GM13976 (cell line): Measurements from ENCODE around the gene VSIG2.

Experiments used
- DNase-seq: peaks from one replicate; pipeline ENCODE4 v3.0.0; 2012; ENCODE audit warnings: low spot score
- in situ Hi-C: fragments of 300-500 bp; cut with MboI; formaldehyde crosslinking; loops from one replicate; pipeline ENCODE4 v1.12.0; 2022; ENCODE audit warnings: low sequenced_read_pairs, mixed read lengths, inconsistent platforms; ENCODE audit not compliant: unreplicated experiment
- TF ChIP-seq, protein P1 (sequence below): IDR thresholded peaks from 2 replicates; pipeline ENCODE4 v1.5.1; 2012; ENCODE audit warnings: borderline replicate concordance, mild to moderate bottlenecking; ENCODE audit not compliant: insufficient read depth; ENCODE audit errors: extremely low read depth, missing control alignments, control extremely low read depth

Gene VSIG2

DNA sequence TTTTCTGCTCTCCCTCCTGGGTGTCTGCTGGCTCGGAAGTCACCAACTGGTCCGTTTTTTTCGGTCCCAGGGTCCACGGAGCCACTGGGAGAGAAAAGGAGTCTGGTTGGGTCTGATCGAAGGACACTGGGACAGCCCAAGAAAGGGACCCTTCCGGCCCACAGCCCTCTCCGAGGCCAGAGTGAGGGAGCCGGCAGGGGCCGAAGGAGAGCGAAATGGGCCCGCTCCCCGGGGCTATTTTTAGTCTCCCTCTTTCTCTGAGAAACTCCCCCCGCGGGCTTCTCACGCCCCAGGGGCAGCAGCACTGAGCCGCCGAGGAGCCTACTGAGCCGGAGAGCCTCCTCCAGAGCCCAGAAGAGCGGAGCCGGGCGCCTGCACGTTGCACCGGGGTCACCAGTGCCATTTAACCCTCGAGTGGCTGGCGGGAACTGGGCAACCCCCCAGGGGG, 8.2 kb upstream of the VSIG2 start:
- peak; percentile 58 for DNase-seq
- in situ Hi-C loops: loop anchor here (10.0 kb wide), 1 partner anchor 85 kb away; the partner anchor contains the start of genes SIAE and SPA17

DNA sequence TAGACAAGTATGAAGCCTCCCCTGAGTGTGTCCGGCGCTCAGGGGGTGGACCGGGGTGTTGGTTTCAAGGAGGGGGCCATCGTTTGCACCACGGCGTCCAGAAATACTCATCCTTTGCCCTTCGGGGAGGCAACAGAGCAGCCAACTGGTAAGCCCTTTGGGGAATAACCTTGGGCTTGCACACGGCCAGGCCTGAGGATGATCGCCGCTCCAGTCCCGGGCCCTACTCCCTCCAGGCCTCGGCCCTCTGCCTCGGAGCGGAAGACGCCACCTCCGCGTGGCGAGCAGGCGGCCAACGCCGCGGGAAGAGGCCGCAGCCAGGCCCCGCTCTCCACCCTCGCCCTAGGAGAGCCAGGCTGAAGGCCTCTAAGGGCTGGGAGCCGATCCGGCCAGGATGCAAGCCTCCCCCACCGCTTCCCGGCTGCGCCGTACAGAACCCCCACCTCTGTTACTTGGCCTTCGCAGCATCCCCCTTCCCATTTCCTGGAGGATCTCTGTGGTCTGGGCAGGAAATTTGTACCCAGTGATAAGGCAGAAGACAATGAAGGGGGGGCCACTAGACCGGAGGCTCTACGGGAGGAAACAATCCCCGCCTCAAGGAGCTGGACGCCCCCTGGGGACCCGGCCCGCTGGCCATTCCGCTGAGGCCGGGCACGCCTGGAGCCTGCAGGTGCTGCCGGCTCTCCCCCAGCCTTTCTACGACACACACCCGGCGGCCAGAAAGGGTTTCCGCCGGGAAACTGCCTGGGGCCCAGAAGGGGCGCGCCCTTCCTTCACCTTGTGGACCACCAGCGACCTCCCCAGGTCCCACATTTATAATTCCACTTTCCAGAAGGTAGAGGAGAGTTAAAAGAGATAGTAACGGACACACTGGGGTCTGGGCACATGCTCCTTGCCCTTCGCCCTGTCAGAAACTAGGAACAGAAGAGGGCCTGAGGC, 7.5 kb upstream of the VSIG2 start:
- DNase-seq: peak; percentile 45
- TF ChIP-seq, protein P1, sequence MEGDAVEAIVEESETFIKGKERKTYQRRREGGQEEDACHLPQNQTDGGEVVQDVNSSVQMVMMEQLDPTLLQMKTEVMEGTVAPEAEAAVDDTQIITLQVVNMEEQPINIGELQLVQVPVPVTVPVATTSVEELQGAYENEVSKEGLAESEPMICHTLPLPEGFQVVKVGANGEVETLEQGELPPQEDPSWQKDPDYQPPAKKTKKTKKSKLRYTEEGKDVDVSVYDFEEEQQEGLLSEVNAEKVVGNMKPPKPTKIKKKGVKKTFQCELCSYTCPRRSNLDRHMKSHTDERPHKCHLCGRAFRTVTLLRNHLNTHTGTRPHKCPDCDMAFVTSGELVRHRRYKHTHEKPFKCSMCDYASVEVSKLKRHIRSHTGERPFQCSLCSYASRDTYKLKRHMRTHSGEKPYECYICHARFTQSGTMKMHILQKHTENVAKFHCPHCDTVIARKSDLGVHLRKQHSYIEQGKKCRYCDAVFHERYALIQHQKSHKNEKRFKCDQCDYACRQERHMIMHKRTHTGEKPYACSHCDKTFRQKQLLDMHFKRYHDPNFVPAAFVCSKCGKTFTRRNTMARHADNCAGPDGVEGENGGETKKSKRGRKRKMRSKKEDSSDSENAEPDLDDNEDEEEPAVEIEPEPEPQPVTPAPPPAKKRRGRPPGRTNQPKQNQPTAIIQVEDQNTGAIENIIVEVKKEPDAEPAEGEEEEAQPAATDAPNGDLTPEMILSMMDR: no peak
- in situ Hi-C loops: loop anchor here (10.0 kb wide), 1 partner anchor 85 kb away; the partner anchor contains the start of genes SIAE and SPA17

More for the DNA sequence above, 8.2 kb upstream of the VSIG2 start:
- TF ChIP-seq, protein P1: no peak

DNA sequence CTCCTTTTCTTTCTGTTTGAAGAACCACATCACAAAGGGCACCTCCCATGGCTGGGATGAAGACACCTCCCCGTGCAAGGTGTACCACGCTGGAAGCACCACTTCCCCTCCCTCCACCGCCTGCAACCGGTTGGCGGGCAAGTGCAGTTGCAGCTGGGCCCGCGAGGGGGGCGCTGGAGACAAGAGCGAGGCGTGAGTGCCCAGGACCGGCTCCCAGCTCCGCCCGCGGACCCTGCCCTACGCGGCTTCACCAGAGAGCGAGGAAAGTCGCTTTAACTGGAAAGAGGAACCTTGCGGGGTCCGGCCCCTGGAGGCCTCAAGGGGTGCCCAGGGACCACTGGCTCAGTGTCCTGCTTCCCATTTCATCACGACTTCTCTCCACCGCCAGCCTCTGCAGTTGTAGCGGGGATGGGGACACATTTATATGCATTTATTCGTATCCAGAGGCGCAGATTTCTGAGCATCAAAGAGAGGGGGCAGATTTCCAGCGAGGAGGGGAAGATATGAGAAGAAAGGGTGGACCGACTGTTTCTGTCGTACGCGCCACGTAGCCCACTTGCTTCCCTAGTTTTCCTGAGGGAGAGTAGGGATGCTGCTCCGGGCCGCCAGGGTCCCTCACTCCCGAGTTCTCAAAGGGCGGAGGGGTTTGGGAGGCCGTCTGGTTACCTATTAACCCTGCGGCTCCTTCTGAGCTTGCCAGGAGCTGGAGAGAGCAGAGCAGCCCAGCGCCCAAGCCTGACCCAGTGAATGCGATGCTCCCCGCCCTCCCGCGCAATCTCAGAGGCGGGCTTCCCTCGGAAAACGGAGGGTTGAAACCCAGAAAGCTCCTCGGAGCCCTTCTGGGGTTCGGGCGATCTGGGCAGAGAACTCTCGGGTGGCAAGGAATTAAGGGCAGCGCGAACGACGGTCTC, 6.6 kb upstream of the VSIG2 start:
- TF ChIP-seq, protein P1: peak; percentile 56
- in situ Hi-C loops: no loop called here
- peak; percentile 82 for DNase-seq

DNA sequence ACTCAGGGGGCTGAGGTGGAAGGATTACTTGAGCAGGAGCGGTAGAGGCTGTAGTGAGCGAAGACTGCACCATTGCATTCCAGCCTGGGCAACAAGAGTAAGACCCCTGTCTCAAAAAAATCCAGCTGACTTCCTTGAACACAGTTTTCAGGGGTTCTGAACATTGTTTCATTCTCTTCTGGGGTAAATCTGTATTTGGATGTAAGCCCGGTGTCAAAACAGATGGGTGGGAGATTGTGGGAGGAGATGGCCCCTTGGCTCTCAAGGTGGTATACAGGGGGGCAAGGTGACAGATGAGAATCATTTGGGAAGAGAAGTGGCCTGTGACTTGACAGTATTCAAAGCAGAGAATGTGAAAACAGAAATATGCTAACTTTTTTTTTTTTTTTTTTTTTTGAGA, 5.3 kb upstream of the VSIG2 start:
- in situ Hi-C loops: no loop called here
- TF ChIP-seq, protein P1: no peak
- DNase-seq: no peak

DNA sequence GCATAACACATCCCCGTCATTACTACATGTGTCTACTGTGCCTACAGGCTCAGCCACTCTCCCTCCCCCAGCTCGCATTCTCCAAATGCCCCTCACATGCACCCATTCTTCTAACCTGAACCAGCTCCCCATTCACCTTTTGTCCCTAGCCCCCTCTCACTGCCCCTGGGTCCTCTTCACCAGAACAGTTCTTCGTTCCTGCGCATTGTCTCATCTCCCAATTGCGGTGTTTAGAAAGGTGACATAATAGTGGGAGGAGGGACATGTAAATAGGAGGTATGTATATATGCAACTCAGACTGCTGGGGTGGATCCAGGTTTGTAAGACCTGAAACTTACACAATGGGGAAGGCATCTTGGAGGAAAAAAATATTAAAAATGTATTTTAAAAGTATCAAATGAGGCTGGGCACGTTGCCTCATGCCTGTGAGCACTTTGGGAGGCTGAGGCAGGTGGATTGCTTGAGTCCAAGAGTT, 4.7 kb upstream of the VSIG2 start:
- TF ChIP-seq, protein P1: no peak
- DNase-seq: no peak
- in situ Hi-C loops: no loop called here
